ENCODE results near the gene CACNG4. TPM values are rescaled to one million over a fixed set of nuclear protein-coding genes. Genes with fewer than 3 reads are reported as not detected.

CACNG4 gene
- total RNA-seq, 6 donors from 2014 or later = 2.1 to 27.8 (median 8.0) TPM

DNA sequence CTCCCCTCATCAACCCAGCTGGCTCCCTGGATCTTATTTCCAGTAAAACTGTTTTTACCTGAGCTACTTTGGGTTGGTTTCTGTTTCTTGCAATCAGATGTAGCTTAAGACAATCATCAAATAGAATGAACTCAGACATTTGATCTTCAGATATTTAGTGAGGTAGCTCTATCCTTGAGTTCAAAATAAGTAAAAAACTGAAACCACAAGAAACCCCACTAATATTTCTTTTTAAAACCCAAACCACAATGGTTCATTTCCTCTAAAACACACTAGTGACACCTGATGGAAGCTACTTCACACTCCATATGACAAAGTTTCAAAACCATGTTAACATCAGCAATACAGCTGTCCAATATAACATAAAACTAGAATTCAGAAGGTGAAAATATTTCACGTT lies 117.6 kb downstream of the CACNG4 start:
- no peak overlapping the region for H3K27ac ChIP-seq
- no peak overlapping the region for H3K4me3 ChIP-seq
- peaks cover 0 to 2% (median 0%) of the 10 kb centered on the region in 4 donors for H3K4me1 ChIP-seq
- DNase-seq = no peak
- WGBS, 2 donors = 57 to 59% methylated on average over 1 of the region's 1 CpG
- no peaks in the 10 kb centered on the region for H3K9me3 ChIP-seq
- H3K36me3 ChIP-seq = peaks cover 6 to 51% (median 22%) of the 10 kb centered on the region in 4 donors
- ATAC-seq (ENCODE audit: low FRiP score in 2 of 2) = no peak
- H3K27me3 ChIP-seq = no peaks in the 10 kb centered on the region
- TF ChIP-seq, protein P1, sequence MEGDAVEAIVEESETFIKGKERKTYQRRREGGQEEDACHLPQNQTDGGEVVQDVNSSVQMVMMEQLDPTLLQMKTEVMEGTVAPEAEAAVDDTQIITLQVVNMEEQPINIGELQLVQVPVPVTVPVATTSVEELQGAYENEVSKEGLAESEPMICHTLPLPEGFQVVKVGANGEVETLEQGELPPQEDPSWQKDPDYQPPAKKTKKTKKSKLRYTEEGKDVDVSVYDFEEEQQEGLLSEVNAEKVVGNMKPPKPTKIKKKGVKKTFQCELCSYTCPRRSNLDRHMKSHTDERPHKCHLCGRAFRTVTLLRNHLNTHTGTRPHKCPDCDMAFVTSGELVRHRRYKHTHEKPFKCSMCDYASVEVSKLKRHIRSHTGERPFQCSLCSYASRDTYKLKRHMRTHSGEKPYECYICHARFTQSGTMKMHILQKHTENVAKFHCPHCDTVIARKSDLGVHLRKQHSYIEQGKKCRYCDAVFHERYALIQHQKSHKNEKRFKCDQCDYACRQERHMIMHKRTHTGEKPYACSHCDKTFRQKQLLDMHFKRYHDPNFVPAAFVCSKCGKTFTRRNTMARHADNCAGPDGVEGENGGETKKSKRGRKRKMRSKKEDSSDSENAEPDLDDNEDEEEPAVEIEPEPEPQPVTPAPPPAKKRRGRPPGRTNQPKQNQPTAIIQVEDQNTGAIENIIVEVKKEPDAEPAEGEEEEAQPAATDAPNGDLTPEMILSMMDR (IDR thresholded peaks at IDR 0.05) = no peak
- TF ChIP-seq POLR2A (IDR thresholded peaks at IDR 0.05) (no peak), POLR2AphosphoS5 (IDR thresholded peaks at IDR 0.05) (no peak), EP300 (IDR thresholded peaks at IDR 0.05) (no peak)

Other genes with a start within 250 kb of the CACNG4 start
- gene CACNG5, start 129.6 kb upstream of the CACNG4 start, total RNA-seq = not detected
- under 1 TPM in 1 of 6 donors, not detected in 5; 0.61 TPM for gene CACNG1, start 79.8 kb downstream of the CACNG4 start, total RNA-seq

All from upper lobe of left lung (tissue), 6 donors.